Measurements from ENCODE around the gene TRIM27. TPM values are rescaled to one million over a fixed set of nuclear protein-coding genes. Genes with fewer than 3 reads are reported as not detected.

TRIM27 gene
- total RNA-seq, 2 donors from 2014 or later = 56.3 to 69.2 TPM

- peak overlapping the region; percentile 88 to 98 (median 95) for H3K27ac ChIP-seq
- no peaks in the 10 kb centered on the region for H3K27me3 ChIP-seq
- peak in 4 of 7 experiments; percentile 34 to 52 (median 44) for TF ChIP-seq CTCF (IDR thresholded peaks at IDR 0.05)
- TF ChIP-seq POLR2A (IDR thresholded peaks at IDR 0.05) = peak in 2 of 3 donors; percentile 10 to 22
- peak overlapping the region; percentile 28 to 67 for H3K4me3 ChIP-seq
- WGBS, 2 donors = 0% methylated on average over 18 to 41 of the region's 41 CpGs
- peaks cover 7% of the 10 kb centered on the region for H3K4me1 ChIP-seq
- DNase-seq (peak; percentile 61 to 77 (median 66)), ATAC-seq (peak; percentile 52)
- peaks cover 0 to 7% of the 10 kb centered on the region in 2 donors for H3K36me3 ChIP-seq (replicated peaks in 1 of 2; ENCODE audit: insufficient read depth in 1 of 2, low read depth in 2 of 2)
- intact Hi-C loops (cut with DNase I) = no loop called here
- H3K9me3 ChIP-seq = no peaks in the 10 kb centered on the region
These were observed 27.0 kb downstream of the TRIM27 start for GRCh38 chr6:28896505-28897368.

GRCh38 chr6:28895131-28895812 lies 28.5 kb downstream of the TRIM27 start:
- H3K4me1 ChIP-seq = peaks cover 7% of the 10 kb centered on the region
- no peaks in the 10 kb centered on the region for H3K27me3 ChIP-seq
- TF ChIP-seq POLR2A (IDR thresholded peaks at IDR 0.05) (peak; percentile 14 to 78 (median 72)), CTCF (IDR thresholded peaks at IDR 0.05) (peak in 1 of 7 experiments; percentile 0)
- ATAC-seq = peak; percentile 88
- no peaks in the 10 kb centered on the region for H3K9me3 ChIP-seq
- 7 to 9% methylated on average over 26 to 27 of the region's 27 CpGs for WGBS, 2 donors
- peak overlapping the region; percentile 36 to 98 (median 95) for H3K27ac ChIP-seq
- H3K4me3 ChIP-seq = peak overlapping the region in 1 of 2 donors; percentile 28
- H3K36me3 ChIP-seq (replicated peaks in 1 of 2; ENCODE audit: insufficient read depth in 1 of 2, low read depth in 2 of 2) = no peaks in the 10 kb centered on the region
- peak; percentile 92 to 96 (median 94) for DNase-seq
- intact Hi-C loops (cut with DNase I) = no loop called here

GRCh38 chr6:28893172-28893799 lies 30.5 kb downstream of the TRIM27 start:
- ATAC-seq (no peak), DNase-seq (no peak)
- H3K9me3 ChIP-seq = no peaks in the 10 kb centered on the region
- intact Hi-C loops (cut with DNase I) = no loop called here
- H3K4me3 ChIP-seq = no peak overlapping the region
- TF ChIP-seq CTCF (IDR thresholded peaks at IDR 0.05) (no peak), POLR2A (IDR thresholded peaks at IDR 0.05) (no peak)
- peaks cover 5% of the 10 kb centered on the region for H3K4me1 ChIP-seq
- H3K27ac ChIP-seq = no peak overlapping the region
- WGBS, 2 donors = 64 to 79% methylated on average over 9 of the region's 9 CpGs
- no peaks in the 10 kb centered on the region for H3K27me3 ChIP-seq
- H3K36me3 ChIP-seq (replicated peaks in 1 of 2; ENCODE audit: insufficient read depth in 1 of 2, low read depth in 2 of 2) = no peaks in the 10 kb centered on the region

- 55 to 61% methylated on average over 4 of the region's 4 CpGs for WGBS, 2 donors
These were observed 31.3 kb downstream of the TRIM27 start for GRCh38 chr6:28892525-28892924.

More at GRCh38 chr6:28892525-28892924, 31.3 kb downstream of the TRIM27 start:
- ATAC-seq = no peak
- no peak overlapping the region for H3K27ac ChIP-seq
- H3K4me3 ChIP-seq = no peak overlapping the region
- DNase-seq = no peak
- H3K36me3 ChIP-seq (replicated peaks in 1 of 2; ENCODE audit: insufficient read depth in 1 of 2, low read depth in 2 of 2) = no peaks in the 10 kb centered on the region
- intact Hi-C loops (cut with DNase I) = no loop called here
- TF ChIP-seq POLR2A (IDR thresholded peaks at IDR 0.05) (no peak), CTCF (IDR thresholded peaks at IDR 0.05) (no peak)
- H3K27me3 ChIP-seq = no peaks in the 10 kb centered on the region
- no peaks in the 10 kb centered on the region for H3K4me1 ChIP-seq
- H3K9me3 ChIP-seq = no peaks in the 10 kb centered on the region
